GM21447 (cell line): Measurements from ENCODE around the gene DOCK7.
"Not testable (repeated sequence)": the region's sequence is repeated elsewhere in the genome, so short reads cannot be mapped to it uniquely, and the experiment has no call there.

Source experiments
- ATAC-seq: cut with Tn5 transposase; IDR thresholded peaks from one replicate; pipeline ENCODE4 v1.9.1; 2021; ENCODE audit not compliant: unreplicated experiment

DOCK7 gene

GRCh38 chr1:62687903-62688686 is at the start of gene DOCK7:
DOCK7 (minus strand) TSS chr1:62688386; CDS start chr1:62688264, 122 bp downstream.
- peak; percentile 72 for ATAC-seq

- no peak for ATAC-seq
Measured at GRCh38 chr1:62735491-62736171, 47.4 kb upstream of the DOCK7 start.

- no peak for ATAC-seq
Measured at GRCh38 chr1:62732331-62732730, 44.1 kb upstream of the DOCK7 start.

GRCh38 chr1:62728963-62729362 is 40.8 kb upstream of the DOCK7 start:
- no peak for ATAC-seq

- no peak for ATAC-seq
Measured at GRCh38 chr1:62727656-62728407, 39.6 kb upstream of the DOCK7 start.

- ATAC-seq: no peak
Measured at GRCh38 chr1:62726011-62726442, 37.8 kb upstream of the DOCK7 start.

- ATAC-seq: no peak
Measured at GRCh38 chr1:62725255-62725654, 37.1 kb upstream of the DOCK7 start.

- no peak for ATAC-seq
Measured at GRCh38 chr1:62724430-62724829, 36.2 kb upstream of the DOCK7 start.

- no peak for ATAC-seq
Measured at GRCh38 chr1:62723883-62724282, 35.7 kb upstream of the DOCK7 start.

- ATAC-seq: peak; percentile 79
Measured at GRCh38 chr1:62722796-62723195, 34.6 kb upstream of the DOCK7 start.

GRCh38 chr1:62720946-62721554 is 32.9 kb upstream of the DOCK7 start:
- ATAC-seq: no peak

- not testable (repeated sequence) for ATAC-seq
Measured at GRCh38 chr1:62718400-62718799, 30.2 kb upstream of the DOCK7 start.

GRCh38 chr1:62717483-62717882 is 29.3 kb upstream of the DOCK7 start:
- no peak for ATAC-seq

- ATAC-seq: no peak
Measured at GRCh38 chr1:62716397-62716796, 28.2 kb upstream of the DOCK7 start.

- no peak for ATAC-seq
Measured at GRCh38 chr1:62712336-62713243, 24.4 kb upstream of the DOCK7 start.

- ATAC-seq: no peak
Measured at GRCh38 chr1:62707744-62708120, 19.5 kb upstream of the DOCK7 start.

GRCh38 chr1:62706985-62707743 is 19.0 kb upstream of the DOCK7 start:
- ATAC-seq: no peak

GRCh38 chr1:62698161-62698560 is 10.0 kb upstream of the DOCK7 start:
- ATAC-seq: not testable (repeated sequence)

GRCh38 chr1:62694479-62694878 is 6.3 kb upstream of the DOCK7 start:
- ATAC-seq: not testable (repeated sequence)
